Colonic mucosa (tissue), 4 donors: ENCODE measurements around the gene CAPZB. TPM values are rescaled to one million over a fixed set of nuclear protein-coding genes. Genes with fewer than 3 reads are reported as not detected.

Experiments used
- DNase-seq: peaks from one replicate; pipeline ENCODE4 v3.0.0-alpha.2; 2020
- H3K27ac ChIP-seq: fragments of 200-600 bp; one replicate; pipeline ENCODE4 v1.8.0; 2021
- H3K27me3 ChIP-seq: fragments of 200-600 bp; one replicate; pipeline ENCODE4 v1.8.0; 2021
- H3K36me3 ChIP-seq: fragments of 200-600 bp; one replicate; pipeline ENCODE4 v1.8.0; 2021
- H3K4me1 ChIP-seq: fragments of 200-600 bp; one replicate; pipeline ENCODE4 v1.8.0; 2021; ENCODE audit warnings: mild to moderate bottlenecking
- H3K4me3 ChIP-seq: fragments of 200-600 bp; one replicate; pipeline ENCODE4 v1.8.0; 2021
- H3K9ac ChIP-seq, 2 donors: one replicate each; pipeline ENCODE4 v1.7.0; 2013; ENCODE audit warnings: control low read depth in 2 of 2, low read depth in 2 of 2, low read length in 2 of 2
- H3K9me3 ChIP-seq: fragments of 200-600 bp; one replicate; pipeline ENCODE4 v1.8.0; 2021
- intact Hi-C: fragments of 100-400 bp; cut with DNase I; formaldehyde crosslinking; loops from one replicate; pipeline ENCODE4 v1.14.1; 2022
- total RNA-seq, 2 donors: library from RNA; stranded (reverse); fragmentation: NEBNext Ultra II Directional in 1 of 2; extraction: Animal tissue kit (Norgen Biotek cat#: 25700) in 1 of 2; gene quantifications; one replicate each; pipeline ENCODE4 v1.2.1, GENCODE V29; 2021
- TF ChIP-seq, protein P1 (sequence below): fragments of 200-600 bp; IDR thresholded peaks from one replicate; pipeline ENCODE4 v1.8.0; 2022; ENCODE audit warnings: antibody characterized with exemption, mild to moderate bottlenecking
- donor health status: healthy.
- donor health status: DM: no; HTN: no; CAD: no.
- donor health status: DM: no; HTN: no; CAD: no.

The CAPZB gene
- total RNA-seq, 2 donors from 2014 or later: 397 to 407 TPM

- Histone ChIP-seq H3K4me1 (peaks cover 18% of the 10 kb centered on the region), H3K9me3 (no peaks in the 10 kb centered on the region), H3K27me3 (no peaks in the 10 kb centered on the region), H3K9ac (peak overlapping the region; percentile 56 to 97), H3K27ac (peak overlapping the region; percentile 82), H3K4me3 (peak overlapping the region; percentile 92), H3K36me3 (no peaks in the 10 kb centered on the region)
- peak; percentile 42 for DNase-seq
- intact Hi-C loops: no loop called here
- TF ChIP-seq, protein P1, sequence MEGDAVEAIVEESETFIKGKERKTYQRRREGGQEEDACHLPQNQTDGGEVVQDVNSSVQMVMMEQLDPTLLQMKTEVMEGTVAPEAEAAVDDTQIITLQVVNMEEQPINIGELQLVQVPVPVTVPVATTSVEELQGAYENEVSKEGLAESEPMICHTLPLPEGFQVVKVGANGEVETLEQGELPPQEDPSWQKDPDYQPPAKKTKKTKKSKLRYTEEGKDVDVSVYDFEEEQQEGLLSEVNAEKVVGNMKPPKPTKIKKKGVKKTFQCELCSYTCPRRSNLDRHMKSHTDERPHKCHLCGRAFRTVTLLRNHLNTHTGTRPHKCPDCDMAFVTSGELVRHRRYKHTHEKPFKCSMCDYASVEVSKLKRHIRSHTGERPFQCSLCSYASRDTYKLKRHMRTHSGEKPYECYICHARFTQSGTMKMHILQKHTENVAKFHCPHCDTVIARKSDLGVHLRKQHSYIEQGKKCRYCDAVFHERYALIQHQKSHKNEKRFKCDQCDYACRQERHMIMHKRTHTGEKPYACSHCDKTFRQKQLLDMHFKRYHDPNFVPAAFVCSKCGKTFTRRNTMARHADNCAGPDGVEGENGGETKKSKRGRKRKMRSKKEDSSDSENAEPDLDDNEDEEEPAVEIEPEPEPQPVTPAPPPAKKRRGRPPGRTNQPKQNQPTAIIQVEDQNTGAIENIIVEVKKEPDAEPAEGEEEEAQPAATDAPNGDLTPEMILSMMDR: no peak
Observed at GRCh38 chr1:19312782-19313635, 172.3 kb downstream of the CAPZB start.

- no peaks in the 10 kb centered on the region for H3K36me3 ChIP-seq
- TF ChIP-seq, protein P1: no peak
- H3K9ac ChIP-seq: peak within 1 kb of the TSS; percentile 76 to 97
- DNase-seq: peak; percentile 92
- peak within 1 kb of the TSS; percentile 92 for H3K4me3 ChIP-seq
- peaks cover 18% of the 10 kb centered on the region for H3K4me1 ChIP-seq
- peak within 1 kb of the TSS; percentile 82 for H3K27ac ChIP-seq
- no peaks in the 10 kb centered on the region for H3K27me3 ChIP-seq
- intact Hi-C loops: no loop called here
- no peaks in the 10 kb centered on the region for H3K9me3 ChIP-seq
Observed at GRCh38 chr1:19311931-19312781, 173.2 kb downstream of the CAPZB start, which contains the start of the genes AKR7A2 and SLC66A1. Gene AKR7A2 (minus strand): TSS chr1:19312144. CDS start chr1:19312124, 20 bp downstream. Gene SLC66A1 (plus strand): TSS chr1:19312326. CDS start chr1:19317678, 5,352 bp downstream.

DNA sequence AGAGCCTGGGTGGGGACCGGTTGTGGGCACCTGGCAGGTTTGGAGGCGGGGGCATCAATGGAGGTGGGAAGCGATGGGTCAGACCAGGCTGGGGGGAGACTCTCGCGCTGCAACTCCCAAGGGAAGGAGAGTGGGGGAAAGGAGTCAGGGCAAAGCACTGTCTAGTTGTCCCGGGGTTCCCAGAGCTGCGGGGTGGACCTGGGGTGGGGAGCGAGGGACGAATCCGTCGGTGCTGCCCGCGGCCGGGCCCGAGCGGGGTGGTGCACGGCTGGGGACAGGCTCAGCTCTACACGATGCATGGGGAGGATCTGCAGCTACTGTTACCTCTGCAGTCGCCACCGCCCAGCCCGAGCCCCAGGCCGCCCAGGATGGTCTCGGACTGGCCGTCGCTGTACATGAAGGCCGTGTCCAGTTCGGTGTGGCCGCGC lies 173.8 kb downstream of the CAPZB start:
- Histone ChIP-seq H3K4me1 (peaks cover 18% of the 10 kb centered on the region), H3K36me3 (no peaks in the 10 kb centered on the region), H3K27me3 (no peaks in the 10 kb centered on the region), H3K27ac (peak overlapping the region; percentile 76), H3K9ac (peak overlapping the region; percentile 76 to 97), H3K4me3 (peak overlapping the region; percentile 92), H3K9me3 (no peaks in the 10 kb centered on the region)
- intact Hi-C loops: no loop called here
- TF ChIP-seq, protein P1: no peak
- peak; percentile 39 for DNase-seq

DNA sequence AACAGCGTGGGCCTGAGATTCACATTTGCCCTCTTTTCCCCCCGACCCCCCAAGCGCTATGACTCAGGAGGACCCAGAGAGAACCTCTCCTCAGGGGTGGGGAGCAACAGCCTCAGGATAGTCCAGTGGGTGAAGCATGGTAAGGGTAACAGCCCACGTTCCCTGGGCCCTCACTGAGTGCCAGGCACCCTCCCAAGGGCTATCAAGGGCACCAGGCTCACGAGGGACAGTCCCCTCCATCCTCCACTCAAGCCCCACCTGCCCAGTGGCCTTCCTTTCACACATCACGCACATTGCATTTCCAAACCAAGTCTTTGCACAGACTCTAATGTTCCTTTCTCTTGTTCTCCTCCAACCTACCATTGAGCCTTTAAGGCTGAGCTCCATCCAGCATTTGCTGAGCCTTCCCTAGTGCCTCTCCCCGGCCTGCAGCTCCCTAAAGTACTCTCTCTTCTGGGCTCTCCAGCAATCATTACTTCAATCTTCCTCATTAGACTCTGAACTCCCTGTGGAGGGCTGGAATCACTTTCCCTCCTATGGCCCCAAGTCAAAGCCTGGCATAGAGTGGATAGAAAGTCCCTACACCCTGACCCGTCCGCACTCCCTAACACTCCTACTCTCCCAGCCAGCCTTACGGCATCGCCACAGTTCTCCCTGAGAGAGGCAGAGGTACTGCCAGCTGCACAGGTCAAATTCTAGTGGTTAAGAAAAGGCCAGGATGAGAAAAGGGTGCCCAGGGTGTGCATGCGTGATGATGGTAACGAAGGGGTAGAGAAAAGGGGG lies 174.4 kb downstream of the CAPZB start:
- Histone ChIP-seq H3K27ac (peak overlapping the region; percentile 76), H3K4me3 (peak overlapping the region; percentile 92), H3K9ac (peak overlapping the region; percentile 76 to 97), H3K4me1 (peaks cover 18% of the 10 kb centered on the region), H3K27me3 (no peaks in the 10 kb centered on the region), H3K9me3 (no peaks in the 10 kb centered on the region), H3K36me3 (no peaks in the 10 kb centered on the region)
- intact Hi-C loops: no loop called here
- DNase-seq: peak; percentile 53
- TF ChIP-seq, protein P1: no peak

DNA sequence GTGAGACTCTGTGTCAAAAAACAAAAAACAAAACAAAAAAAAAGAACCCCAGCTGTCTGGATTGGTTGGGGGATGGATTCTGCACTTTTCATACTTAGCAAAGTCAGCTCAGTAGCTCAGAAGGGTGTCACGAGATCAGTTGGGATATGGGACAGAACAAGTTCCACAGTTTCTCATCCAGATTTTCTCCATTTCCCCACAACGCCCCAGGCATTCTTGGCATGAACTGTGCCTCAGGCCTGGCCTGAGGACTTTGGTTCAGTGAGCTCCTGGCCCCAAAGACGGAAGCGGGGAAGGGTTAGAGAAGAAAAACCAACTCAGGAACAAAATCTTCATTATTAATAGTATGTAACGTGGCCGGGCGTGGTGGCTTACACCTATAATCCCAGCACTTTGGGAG lies 175.3 kb downstream of the CAPZB start:
- H3K4me3 ChIP-seq: no peak overlapping the region
- H3K4me1 ChIP-seq: peaks cover 18% of the 10 kb centered on the region
- H3K27me3 ChIP-seq: no peaks in the 10 kb centered on the region
- H3K9ac ChIP-seq: no peak overlapping the region
- H3K9me3 ChIP-seq: no peaks in the 10 kb centered on the region
- intact Hi-C loops: no loop called here
- no peaks in the 10 kb centered on the region for H3K36me3 ChIP-seq
- DNase-seq: no peak
- H3K27ac ChIP-seq: no peak overlapping the region
- TF ChIP-seq, protein P1: no peak
